ENCODE data around the gene SEC22C. TPM values are rescaled to one million over a fixed set of nuclear protein-coding genes. Genes with fewer than 3 reads are reported as not detected.

Gene SEC22C
- total RNA-seq, 1 experiment from 2014 or later, result 38.1 TPM

DNA sequence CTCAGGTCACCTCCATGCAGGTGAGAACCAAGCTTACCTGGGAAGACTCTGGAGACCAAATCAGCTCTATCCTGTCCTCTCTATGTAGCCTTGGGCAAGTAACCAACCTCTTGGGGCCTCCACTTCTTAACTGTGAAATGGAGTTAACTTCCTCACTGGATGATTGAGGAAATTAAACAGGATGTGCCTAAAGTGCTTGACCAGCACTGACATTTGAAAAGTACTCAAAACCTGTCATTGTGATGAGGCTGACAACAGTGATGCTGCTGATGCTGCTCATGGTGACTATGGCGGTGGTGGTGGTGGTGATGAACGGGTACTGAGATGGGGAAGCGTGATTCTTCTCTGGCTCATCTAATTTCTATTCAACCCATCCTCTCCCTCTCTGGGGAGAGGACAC is 57.0 kb downstream of the SEC22C start:
- H3K4me1 ChIP-seq (replicated peaks; ENCODE audit: insufficient read depth), result no peaks in the 10 kb centered on the region
- intact Hi-C loops (cut with micrococcal nuclease; ENCODE audit: unreplicated experiment), result no loop called here
- ChIA-PET POLR2A (ENCODE audit: unreplicated experiment) (no interaction called here), CTCF (no interaction called here)
- H3K9me3 ChIP-seq (ENCODE audit: insufficient read depth, low read depth), result no peaks in the 10 kb centered on the region
- no peaks in the 10 kb centered on the region for H3K27me3 ChIP-seq (ENCODE audit: insufficient read depth, low read depth)
- no peak overlapping the region for H3K4me2 ChIP-seq
- H4K20me1 ChIP-seq (ENCODE audit: insufficient read depth), result no peaks in the 10 kb centered on the region
- no peak for DNase-seq
- no peak overlapping the region for H2AFZ ChIP-seq
- no peaks in the 10 kb centered on the region for H3K9me2 ChIP-seq (ENCODE audit: insufficient read depth)
- BruUV-seq (replicated peaks), result no TSS peak
- no peak overlapping the region for H3K4me3 ChIP-seq
- no peaks in the 10 kb centered on the region for H3K79me2 ChIP-seq (ENCODE audit: low read depth)
- TF ChIP-seq, protein P1, sequence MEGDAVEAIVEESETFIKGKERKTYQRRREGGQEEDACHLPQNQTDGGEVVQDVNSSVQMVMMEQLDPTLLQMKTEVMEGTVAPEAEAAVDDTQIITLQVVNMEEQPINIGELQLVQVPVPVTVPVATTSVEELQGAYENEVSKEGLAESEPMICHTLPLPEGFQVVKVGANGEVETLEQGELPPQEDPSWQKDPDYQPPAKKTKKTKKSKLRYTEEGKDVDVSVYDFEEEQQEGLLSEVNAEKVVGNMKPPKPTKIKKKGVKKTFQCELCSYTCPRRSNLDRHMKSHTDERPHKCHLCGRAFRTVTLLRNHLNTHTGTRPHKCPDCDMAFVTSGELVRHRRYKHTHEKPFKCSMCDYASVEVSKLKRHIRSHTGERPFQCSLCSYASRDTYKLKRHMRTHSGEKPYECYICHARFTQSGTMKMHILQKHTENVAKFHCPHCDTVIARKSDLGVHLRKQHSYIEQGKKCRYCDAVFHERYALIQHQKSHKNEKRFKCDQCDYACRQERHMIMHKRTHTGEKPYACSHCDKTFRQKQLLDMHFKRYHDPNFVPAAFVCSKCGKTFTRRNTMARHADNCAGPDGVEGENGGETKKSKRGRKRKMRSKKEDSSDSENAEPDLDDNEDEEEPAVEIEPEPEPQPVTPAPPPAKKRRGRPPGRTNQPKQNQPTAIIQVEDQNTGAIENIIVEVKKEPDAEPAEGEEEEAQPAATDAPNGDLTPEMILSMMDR (conservative IDR thresholded peaks at IDR 0.05), result no peak
- TF ChIP-seq EZH2 (IDR thresholded peaks at IDR 0.05; ENCODE audit: low read depth), result no peak
- H3F3A ChIP-seq (ENCODE audit: insufficient read depth, low read depth), result no peaks in the 10 kb centered on the region
- H3K36me3 ChIP-seq (ENCODE audit: low read depth), result no peaks in the 10 kb centered on the region
- H3K27ac ChIP-seq, result no peak overlapping the region

DNA sequence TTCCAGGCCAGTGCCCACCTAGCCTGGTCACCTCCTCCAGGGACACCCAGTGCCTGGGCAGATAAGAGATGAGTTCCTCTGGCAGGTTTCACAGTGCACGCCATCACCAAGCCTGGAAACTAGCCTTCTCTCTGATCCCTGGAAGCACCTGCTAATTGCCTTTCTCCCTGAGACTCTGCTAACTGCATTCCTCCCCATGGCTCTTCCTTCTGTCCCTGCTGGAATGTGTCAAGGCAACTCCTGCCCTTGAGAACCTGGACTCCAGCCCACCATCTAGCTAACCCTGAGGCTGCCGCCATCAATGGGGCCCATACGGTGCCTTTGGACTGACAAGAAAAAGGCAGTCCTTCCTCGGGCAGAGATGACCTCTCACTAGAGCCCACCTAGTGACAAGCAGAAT is 60.9 kb downstream of the SEC22C start:
- TF ChIP-seq EZH2 (IDR thresholded peaks at IDR 0.05; ENCODE audit: low read depth), result no peak
- TF ChIP-seq, protein P1 (conservative IDR thresholded peaks at IDR 0.05), result no peak
- no peak for DNase-seq
- intact Hi-C loops (cut with micrococcal nuclease; ENCODE audit: unreplicated experiment), result no loop called here
- Histone ChIP-seq H3K9me3 (ENCODE audit: insufficient read depth, low read depth) (no peaks in the 10 kb centered on the region), H3K4me3 (no peak overlapping the region), H3K9me2 (ENCODE audit: insufficient read depth) (no peaks in the 10 kb centered on the region), H4K20me1 (ENCODE audit: insufficient read depth) (no peaks in the 10 kb centered on the region), H3K27me3 (ENCODE audit: insufficient read depth, low read depth) (no peaks in the 10 kb centered on the region), H3K4me1 (replicated peaks; ENCODE audit: insufficient read depth) (no peaks in the 10 kb centered on the region), H3F3A (ENCODE audit: insufficient read depth, low read depth) (no peaks in the 10 kb centered on the region), H3K36me3 (ENCODE audit: low read depth) (no peaks in the 10 kb centered on the region), H2AFZ (no peak overlapping the region), H3K79me2 (ENCODE audit: low read depth) (no peaks in the 10 kb centered on the region), H3K4me2 (no peak overlapping the region), H3K27ac (no peak overlapping the region)
- ChIA-PET CTCF (no interaction called here), POLR2A (ENCODE audit: unreplicated experiment) (interaction anchor here (0.6 kb wide), 1 partner anchor 13 kb away, joined by 13 read pairs; no protein-coding TSS in a partner anchor)
- BruUV-seq (replicated peaks), result no TSS peak

- POLR2A ChIA-PET (ENCODE audit: unreplicated experiment), result interaction anchor here (0.6 kb wide), 1 partner anchor 13 kb away, joined by 13 read pairs; no protein-coding TSS in a partner anchor
Observed at GRCh38 chr3:42520336-42520735, 61.4 kb downstream of the SEC22C start.

More at GRCh38 chr3:42520336-42520735, 61.4 kb downstream of the SEC22C start:
- Histone ChIP-seq H3K79me2 (ENCODE audit: low read depth) (no peaks in the 10 kb centered on the region), H3K4me1 (replicated peaks; ENCODE audit: insufficient read depth) (no peaks in the 10 kb centered on the region), H2AFZ (no peak overlapping the region), H3K36me3 (ENCODE audit: low read depth) (no peaks in the 10 kb centered on the region), H3K9me3 (ENCODE audit: insufficient read depth, low read depth) (no peaks in the 10 kb centered on the region), H3K9me2 (ENCODE audit: insufficient read depth) (no peaks in the 10 kb centered on the region), H3K27ac (no peak overlapping the region), H3K4me3 (no peak overlapping the region), H3K27me3 (ENCODE audit: insufficient read depth, low read depth) (no peaks in the 10 kb centered on the region), H3F3A (ENCODE audit: insufficient read depth, low read depth) (no peaks in the 10 kb centered on the region), H4K20me1 (ENCODE audit: insufficient read depth) (no peaks in the 10 kb centered on the region), H3K4me2 (no peak overlapping the region)
- no TSS peak for BruUV-seq (replicated peaks)
- no peak for DNase-seq
- CTCF ChIA-PET, result no interaction called here
- intact Hi-C loops (cut with micrococcal nuclease; ENCODE audit: unreplicated experiment), result no loop called here
- TF ChIP-seq, protein P1 (conservative IDR thresholded peaks at IDR 0.05), result no peak
- TF ChIP-seq EZH2 (IDR thresholded peaks at IDR 0.05; ENCODE audit: low read depth), result no peak
